Raji (cell line): ENCODE results near the gene GPR137.

Experiments used
- POLR2A ChIP-seq: IDR thresholded peaks from 2 replicates; pipeline ENCODE4 v1.6.1; 2011; ENCODE audit warnings: low read depth, low read length, control low read depth; ENCODE audit not compliant: insufficient read depth

GPR137 gene

GRCh38 chr11:64285885-64286800 lies 495 bp downstream of the GPR137 start:
- peak; percentile 45 for TF ChIP-seq POLR2A

- TF ChIP-seq POLR2A, result no peak
These were observed 1.1 kb downstream of the GPR137 start for GRCh38 chr11:64286801-64287159.

DNA sequence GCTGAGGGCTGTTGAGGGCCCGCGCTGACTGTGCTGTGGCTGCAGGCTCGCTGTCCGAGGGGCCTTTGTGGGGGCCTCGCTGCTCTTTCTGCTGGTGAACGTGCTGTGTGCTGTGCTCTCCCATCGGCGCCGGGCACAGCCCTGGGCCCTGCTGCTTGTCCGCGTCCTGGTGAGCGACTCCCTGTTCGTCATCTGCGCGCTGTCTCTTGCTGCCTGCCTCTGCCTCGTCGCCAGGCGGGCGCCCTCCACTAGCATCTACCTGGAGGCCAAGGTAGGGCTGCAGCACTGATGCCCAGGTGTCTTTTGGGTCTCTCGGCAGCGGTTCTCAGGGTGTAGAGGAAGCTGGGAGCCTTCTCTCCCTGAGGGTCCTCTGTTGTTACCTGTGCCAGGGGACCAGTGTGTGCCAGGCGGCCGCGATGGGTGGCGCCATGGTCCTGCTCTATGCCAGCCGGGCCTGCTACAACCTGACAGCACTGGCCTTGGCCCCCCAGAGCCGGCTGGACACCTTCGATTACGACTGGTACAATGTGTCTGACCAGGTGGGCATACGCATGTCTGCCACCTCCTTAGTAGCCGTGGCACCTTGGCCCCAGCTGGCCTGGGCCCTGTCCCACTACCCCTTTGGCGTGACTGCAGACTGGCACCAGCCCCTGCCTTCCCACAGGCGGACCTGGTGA lies 2.2 kb downstream of the GPR137 start:
- TF ChIP-seq POLR2A, result no peak

- TF ChIP-seq POLR2A, result no peak
These were observed 2.7 kb downstream of the GPR137 start for GRCh38 chr11:64288353-64288750.

DNA sequence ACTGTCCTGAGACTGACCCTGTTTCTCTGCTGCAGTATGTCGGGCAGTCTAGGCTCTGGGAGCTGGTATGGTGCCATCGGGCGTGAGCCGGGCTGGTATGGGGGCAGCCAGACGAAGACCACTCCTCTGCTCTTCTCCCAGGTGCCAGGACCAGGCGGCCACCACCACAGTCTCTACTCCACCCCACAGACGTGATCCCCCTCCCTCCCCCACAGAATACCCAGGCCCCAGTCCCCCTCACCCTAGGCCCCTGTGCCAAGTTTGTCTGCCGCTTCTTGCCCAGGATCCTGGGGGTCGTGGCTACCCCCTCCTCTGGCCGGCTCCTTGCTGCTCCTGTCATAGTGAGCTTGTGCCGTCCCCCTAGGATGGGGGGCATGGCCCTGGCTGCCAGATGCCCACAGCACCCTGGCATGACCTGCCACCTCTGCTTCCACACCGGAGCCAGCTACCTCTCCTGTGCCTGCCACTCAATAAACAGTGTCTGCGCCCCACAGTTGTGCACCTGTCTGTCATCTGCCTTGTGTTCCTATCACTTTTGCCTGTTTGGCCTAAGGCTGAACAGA lies 3.4 kb downstream of the GPR137 start:
- TF ChIP-seq POLR2A, result no peak

DNA sequence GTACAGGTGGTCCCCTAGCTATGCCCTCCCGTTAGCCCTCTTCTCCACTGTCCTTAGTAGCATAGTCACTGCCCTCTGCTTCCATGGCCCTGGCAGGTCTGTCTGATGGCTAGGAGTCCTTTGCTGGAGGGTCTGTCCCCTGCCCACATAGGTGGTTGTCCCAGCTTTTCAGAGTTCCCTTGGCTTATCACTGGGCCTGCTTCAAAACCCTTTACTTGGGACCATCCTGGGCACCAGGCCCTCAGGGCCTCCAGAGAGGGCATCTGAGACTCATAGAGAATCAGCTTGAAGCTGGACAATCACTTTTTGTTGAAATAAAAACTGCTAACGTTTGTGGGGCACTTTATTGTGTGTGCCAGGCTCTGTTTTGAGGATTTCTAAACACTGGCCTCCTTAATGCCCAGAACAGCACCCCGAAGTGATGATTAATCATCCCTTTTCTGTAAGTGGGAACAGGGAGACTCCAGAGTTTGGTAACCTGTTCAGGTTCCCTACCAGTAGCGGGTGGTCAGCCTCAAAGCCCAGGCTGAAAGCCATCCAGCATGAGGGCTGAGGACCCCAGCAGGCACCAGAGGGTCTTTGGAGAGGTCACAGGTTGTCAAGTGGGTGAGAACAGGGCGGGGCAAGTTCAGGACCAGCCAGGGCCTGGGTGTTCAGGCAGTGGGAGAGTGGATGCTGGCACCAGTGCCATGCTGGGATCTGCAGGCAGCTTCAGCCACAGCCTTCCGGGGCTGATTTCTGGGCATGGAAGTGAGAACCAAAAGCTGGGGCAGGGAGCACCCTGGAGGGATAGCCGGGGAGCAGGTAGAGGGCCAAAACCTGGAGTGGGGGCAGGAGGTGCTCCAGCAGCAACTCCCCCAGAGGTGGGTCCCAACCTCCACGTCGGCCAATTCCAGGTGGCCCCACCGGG lies 5.0 kb downstream of the GPR137 start:
- TF ChIP-seq POLR2A, result no peak

- TF ChIP-seq POLR2A, result no peak
These were observed 5.7 kb downstream of the GPR137 start, which contains the start of gene KCNK4 for GRCh38 chr11:64291262-64291751. TSS of gene KCNK4 (plus strand) at chr11:64291302. CDS start at chr11:64293019, 1,717 bp downstream.

GRCh38 chr11:64291752-64292459 lies 6.3 kb downstream of the GPR137 start:
- TF ChIP-seq POLR2A, result no peak

GRCh38 chr11:64292460-64293254 lies 7.0 kb downstream of the GPR137 start:
- TF ChIP-seq POLR2A, result no peak

GRCh38 chr11:64294774-64295173 lies 9.1 kb downstream of the GPR137 start:
- no peak for TF ChIP-seq POLR2A

DNA sequence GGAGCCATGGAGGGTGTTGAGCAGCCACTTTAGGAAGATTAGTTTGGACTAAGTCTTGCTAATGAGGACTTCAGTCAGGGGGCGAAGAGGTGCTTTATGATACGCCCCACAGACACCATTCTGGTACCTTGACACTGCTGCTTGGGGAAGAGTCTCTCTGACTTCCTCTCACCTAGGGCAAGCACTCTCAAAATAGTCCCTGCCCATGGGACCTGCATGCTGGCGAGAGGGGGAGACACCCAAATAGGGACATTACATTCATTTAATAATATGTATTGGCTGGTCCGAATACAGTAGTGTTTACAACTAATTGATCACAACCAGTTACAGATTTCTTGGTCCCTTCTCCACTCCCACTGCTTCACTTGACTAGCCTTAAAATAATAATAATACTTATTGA lies 10.1 kb downstream of the GPR137 start:
- TF ChIP-seq POLR2A, result no peak

DNA sequence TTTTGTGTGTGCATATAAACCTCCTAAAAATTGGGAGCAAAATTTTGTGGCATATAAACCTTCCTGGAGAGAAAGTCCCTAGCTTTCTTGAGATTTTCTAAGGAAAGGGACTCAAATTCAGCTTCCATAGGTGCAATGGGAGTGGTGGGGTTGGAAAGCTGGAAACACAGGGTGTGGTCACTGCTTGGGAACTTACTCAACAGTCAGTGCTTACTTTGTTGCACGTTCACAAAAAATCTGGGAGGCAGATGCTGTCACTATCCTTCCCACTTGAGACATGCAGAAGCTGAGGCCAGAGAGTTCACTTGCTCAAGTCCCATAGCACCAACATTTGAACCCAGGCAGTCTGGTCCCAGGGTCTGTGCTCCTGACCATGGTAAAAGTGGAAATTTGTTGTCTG lies 10.6 kb downstream of the GPR137 start:
- TF ChIP-seq POLR2A, result no peak
